Adrenal gland (tissue), 12 donors: ENCODE data around the gene UBAC2. TPM values are rescaled to one million over a fixed set of nuclear protein-coding genes. Genes with fewer than 3 reads are reported as not detected.
"Not testable (repeated sequence)": the region's sequence is repeated elsewhere in the genome, so short reads cannot be mapped to it uniquely, and the experiment has no call there.

Experiments used
- DNase-seq, 7 donors: peaks; one replicate each; pipeline ENCODE4 v3.0.0-alpha.2; 2019 to 2020
- H3K27ac ChIP-seq, 5 donors: fragments of 200-600 bp; sonication (generic) in 4 of 5; 1 replicate in 3 of 5; 2 replicates in 2 of 5; pipeline versions ENCODE4 v1.5.1 to v1.8.0; 2016 to 2020; ENCODE audit warnings: mild to moderate bottlenecking in 1 of 5
- H3K27me3 ChIP-seq: fragments of 200-600 bp; 2 replicates; pipeline ENCODE4 v1.8.0; 2021
- H3K36me3 ChIP-seq, 2 donors: fragments of 200-600 bp; replicated peaks in 1 of 2; 1 replicate in 1 of 2; 2 replicates in 1 of 2; pipeline versions ENCODE4 v1.5.1 to v1.8.0; 2018 to 2022
- H3K4me1 ChIP-seq, 2 donors: fragments of 200-600 bp; replicated peaks in 1 of 2; 1 replicate in 1 of 2; 2 replicates in 1 of 2; pipeline versions ENCODE4 v1.5.1 to v1.8.0; 2018 to 2021
- H3K4me3 ChIP-seq, 4 donors: fragments of 200-600 bp; sonication (generic) in 3 of 4; one replicate each; pipeline ENCODE4 v1.5.1; 2016 to 2018
- H3K9me3 ChIP-seq, 3 donors: fragments of 200-600 bp; sonication (generic) in 1 of 3; replicated peaks in 1 of 3; 1 replicate in 2 of 3; 2 replicates in 1 of 3; pipeline versions ENCODE4 v1.5.1 to v1.8.0; 2016 to 2021
- POLR2A ChIP-seq, 2 donors: fragments of 450-650 bp; IDR thresholded peaks; one replicate each; pipeline ENCODE4 v1.6.1; 2017; ENCODE audit warnings: antibody characterized with exemption in 2 of 2, mild to moderate bottlenecking in 2 of 2, moderate library complexity in 1 of 2
- WGBS, 4 donors: extraction: QIAGEN DNeasy Blood & Tissue Kit in 2 of 4; methylation state at CpG; one replicate each; pipeline versions ENCODE4 v1.1.5 to v1.1.7; 2013 to 2017; 5-methylcytosine and 5-hydroxymethylcytosine counted together
- intact Hi-C, 2 donors: fragments of 100-400 bp; cut with DNase I; formaldehyde crosslinking; loops; one replicate each; pipeline versions ENCODE4 v1.14.1 to v1.15.0; 2022 to 2023
- polyA plus RNA-seq, 3 donors: library from polyadenylated mRNA; stranded (reverse); fragments of 200-250 nt in 2 of 3; fragments of 350-450 nt in 1 of 3; fragmentation: Illumina TruSeq in 1 of 3; extraction: RNeasy Lipid Tissue Mini Kit (QIAGEN cat#74804) in 1 of 3; gene quantifications; one replicate each; pipeline ENCODE4 v1.2.3, GENCODE V29; 2013 to 2014
- total RNA-seq, 9 donors: library from RNA; depleted of rRNA in 4 of 9; stranded (reverse); fragments of >200 nt in 4 of 9; fragments of 120-200 nt in 1 of 9; fragmentation: NEBNext Ultra II Directional in 1 of 9; extraction: Animal tissue kit (Norgen Biotek cat#: 25700) in 1 of 9; gene quantifications; one replicate each; pipeline versions ENCODE4 v1.1.0 to v1.2.4, GENCODE V29; 2013 to 2023
- TF ChIP-seq, protein P1 (sequence below), 6 experiments: fragments of 450-650 bp in 4 of 6; fragments of 200-600 bp in 2 of 6; sonication (generic) in 1 of 6; IDR thresholded peaks; 1 replicate in 5 of 6; 2 replicates in 1 of 6; pipeline versions ENCODE4 v1.5.1 to v1.8.0; 2016 to 2021; ENCODE audit warnings: antibody characterized with exemption in 6 of 6, mild to moderate bottlenecking in 2 of 6, moderate library complexity in 1 of 6
- donor health status: healthy with polysubstance abuse.
- donor health status: Bipolar disorder and iron deficiency.
- donor health status: DM: yes; HTN: yes; CAD: no.
- donor health status: DM: no; HTN: no; CAD: no.
- donor health status: DM: no; HTN: no; CAD: no.
- donor health status: DM: yes; HTN: yes; CAD: no.

Gene UBAC2
- total and polyA plus RNA-seq, 12 donors, result 46.3 to 67.8 (median 53.5) TPM

DNA sequence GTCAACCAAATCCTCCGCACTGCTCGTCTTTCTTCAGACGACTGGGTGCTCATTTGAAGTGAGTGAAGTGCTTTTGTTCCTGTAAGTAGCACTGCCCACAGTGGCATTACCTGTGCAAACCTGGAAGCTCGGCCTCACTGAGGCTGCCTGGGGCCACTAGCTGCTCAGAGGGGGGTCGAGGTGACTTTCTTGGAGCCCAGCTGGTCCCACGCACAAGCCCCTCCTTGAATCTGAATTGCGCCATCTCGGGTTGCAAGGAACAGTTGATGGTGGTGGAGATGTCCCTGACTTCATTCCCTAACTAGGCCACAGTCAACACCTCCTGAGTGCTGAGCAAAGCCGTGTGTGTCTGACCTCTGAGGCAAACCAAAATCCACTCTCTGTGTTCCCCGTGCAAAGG, 185.8 kb downstream of the UBAC2 start:
- Histone ChIP-seq H3K4me3 (no peak overlapping the region), H3K27me3 (no peaks in the 10 kb centered on the region), H3K4me1 (no peaks in the 10 kb centered on the region), H3K9me3 (no peaks in the 10 kb centered on the region), H3K27ac (no peak overlapping the region), H3K36me3 (peaks cover 0 to 9% of the 10 kb centered on the region in 2 donors)
- peak in 2 of 7 donors; percentile 16 to 46 for DNase-seq
- 76 to 83% (median 80%) methylated on average over 9 to 10 of the region's 10 CpGs for WGBS, 4 donors
- intact Hi-C loops, result loop anchor here in 1 of 2 donors (10.0 kb wide), 1 partner anchor 48 kb away; no protein-coding TSS in a partner anchor
- TF ChIP-seq, protein P1, sequence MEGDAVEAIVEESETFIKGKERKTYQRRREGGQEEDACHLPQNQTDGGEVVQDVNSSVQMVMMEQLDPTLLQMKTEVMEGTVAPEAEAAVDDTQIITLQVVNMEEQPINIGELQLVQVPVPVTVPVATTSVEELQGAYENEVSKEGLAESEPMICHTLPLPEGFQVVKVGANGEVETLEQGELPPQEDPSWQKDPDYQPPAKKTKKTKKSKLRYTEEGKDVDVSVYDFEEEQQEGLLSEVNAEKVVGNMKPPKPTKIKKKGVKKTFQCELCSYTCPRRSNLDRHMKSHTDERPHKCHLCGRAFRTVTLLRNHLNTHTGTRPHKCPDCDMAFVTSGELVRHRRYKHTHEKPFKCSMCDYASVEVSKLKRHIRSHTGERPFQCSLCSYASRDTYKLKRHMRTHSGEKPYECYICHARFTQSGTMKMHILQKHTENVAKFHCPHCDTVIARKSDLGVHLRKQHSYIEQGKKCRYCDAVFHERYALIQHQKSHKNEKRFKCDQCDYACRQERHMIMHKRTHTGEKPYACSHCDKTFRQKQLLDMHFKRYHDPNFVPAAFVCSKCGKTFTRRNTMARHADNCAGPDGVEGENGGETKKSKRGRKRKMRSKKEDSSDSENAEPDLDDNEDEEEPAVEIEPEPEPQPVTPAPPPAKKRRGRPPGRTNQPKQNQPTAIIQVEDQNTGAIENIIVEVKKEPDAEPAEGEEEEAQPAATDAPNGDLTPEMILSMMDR (IDR thresholded peaks at IDR 0.05), result no peak
- no peak for TF ChIP-seq POLR2A (IDR thresholded peaks at IDR 0.05)

GRCh38 chr13:99386911-99387788, 186.5 kb downstream of the UBAC2 start:
- peak; percentile 62 to 80 (median 68) for DNase-seq
- H3K4me1 ChIP-seq, result no peaks in the 10 kb centered on the region
- no peak overlapping the region for H3K4me3 ChIP-seq
- no peaks in the 10 kb centered on the region for H3K9me3 ChIP-seq
- no peak overlapping the region for H3K27ac ChIP-seq
- no peaks in the 10 kb centered on the region for H3K27me3 ChIP-seq
- peaks cover 0 to 9% of the 10 kb centered on the region in 2 donors for H3K36me3 ChIP-seq
- intact Hi-C loops, result loop anchor here in 1 of 2 donors (10.0 kb wide), 1 partner anchor 48 kb away; no protein-coding TSS in a partner anchor
- WGBS, 4 donors, result 63 to 78% (median 69%) methylated on average over 12 of the region's 12 CpGs
- TF ChIP-seq POLR2A (IDR thresholded peaks at IDR 0.05), result no peak
- TF ChIP-seq, protein P1 (IDR thresholded peaks at IDR 0.05), result peak; percentile 57 to 75 (median 70)

DNA sequence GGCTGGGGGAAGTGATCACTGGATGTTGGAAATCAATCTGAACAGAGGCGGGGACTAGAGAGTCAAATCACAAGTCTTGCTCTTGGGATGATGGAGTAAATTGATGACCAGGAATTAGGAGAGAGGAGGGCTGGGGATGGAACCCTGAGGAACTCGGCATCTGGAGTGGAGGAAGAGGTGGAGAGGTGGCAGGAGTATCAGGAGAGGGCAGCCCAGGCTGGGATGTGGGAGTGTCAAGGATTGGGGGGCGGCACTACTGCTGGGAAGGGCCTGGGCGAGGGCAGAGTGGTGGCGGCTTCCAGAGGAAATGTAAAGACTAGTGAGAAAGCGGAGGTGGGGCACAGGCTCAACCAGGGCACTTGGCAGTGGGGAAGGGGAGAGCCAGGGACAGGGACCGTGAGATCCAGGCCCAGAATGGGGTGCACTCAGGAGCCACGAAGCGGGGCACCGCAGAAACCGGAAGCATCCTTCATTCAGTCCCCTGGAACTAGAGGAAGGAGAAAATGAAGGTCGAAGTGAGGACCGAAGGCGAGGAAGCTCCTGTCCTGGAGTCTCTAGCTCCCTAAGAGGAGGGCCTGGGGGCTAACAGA, 187.8 kb downstream of the UBAC2 start:
- H3K4me1 ChIP-seq, result no peaks in the 10 kb centered on the region
- intact Hi-C loops, result loop anchor here in 1 of 2 donors (10.0 kb wide), 1 partner anchor 46 kb away; no protein-coding TSS in a partner anchor
- no peak overlapping the region for H3K4me3 ChIP-seq
- H3K27me3 ChIP-seq, result no peaks in the 10 kb centered on the region
- peaks cover 0 to 9% of the 10 kb centered on the region in 2 donors for H3K36me3 ChIP-seq
- TF ChIP-seq POLR2A (IDR thresholded peaks at IDR 0.05), result no peak
- TF ChIP-seq, protein P1 (IDR thresholded peaks at IDR 0.05), result no peak
- 92 to 97% (median 96%) methylated on average over 14 of the region's 14 CpGs for WGBS, 4 donors
- H3K9me3 ChIP-seq, result no peaks in the 10 kb centered on the region
- H3K27ac ChIP-seq, result no peak overlapping the region
- peak in 2 of 7 donors; percentile 19 to 48 for DNase-seq

DNA sequence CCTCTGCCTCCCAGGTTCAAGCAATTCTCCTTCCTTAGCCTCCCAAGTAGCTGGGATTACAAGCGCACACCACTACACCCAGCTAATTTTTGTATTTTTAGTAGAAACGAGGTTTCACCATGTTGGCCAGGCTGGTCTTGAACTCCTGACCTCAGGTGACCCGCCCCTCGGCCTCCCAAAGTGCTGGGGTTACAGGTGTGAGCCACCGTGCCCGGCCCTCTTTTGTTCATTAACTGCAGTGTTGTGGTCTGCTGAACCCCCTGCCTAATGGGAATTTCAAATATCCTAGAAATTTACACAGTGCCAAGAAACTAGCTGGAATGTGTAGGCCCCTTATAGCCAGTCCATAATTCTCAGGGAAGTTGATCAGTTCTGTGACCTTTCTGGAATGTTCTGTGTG, 188.4 kb downstream of the UBAC2 start:
- WGBS, 4 donors, result 77 to 92% (median 86%) methylated on average over 4 to 6 of the region's 6 CpGs
- H3K9me3 ChIP-seq, H3K36me3 ChIP-seq, H3K27me3 ChIP-seq, H3K4me1 ChIP-seq, H3K27ac ChIP-seq, H3K4me3 ChIP-seq: not testable (repeated sequence)
- intact Hi-C loops, result loop anchor here in 1 of 2 donors (10.0 kb wide), 1 partner anchor 46 kb away; no protein-coding TSS in a partner anchor
- DNase-seq, result peak in 2 of 7 donors; percentile 1 to 30
